Fibroblast of villous mesenchyme (primary cell): ENCODE measurements around the gene SHFL. TPM values are rescaled to one million over a fixed set of nuclear protein-coding genes. Genes with fewer than 3 reads are reported as not detected.

Experiments
- DNase-seq: peaks from one replicate; pipeline ENCODE4 v3.0.0-alpha.2; 2010; ENCODE audit warnings: low read depth
- H3K4me3 ChIP-seq: 2 replicates; pipeline ENCODE4 v1.5.1; 2011; ENCODE audit warnings: low read depth, mild to moderate bottlenecking, low read length
- CTCF ChIP-seq: IDR thresholded peaks from 2 replicates; pipeline ENCODE4 v1.5.1; 2012; ENCODE audit warnings: low read depth, mild to moderate bottlenecking, low read length; ENCODE audit not compliant: insufficient read depth
- total RNA-seq: library from RNA; depleted of rRNA; stranded (reverse); fragments of >200 nt; gene quantifications from 2 replicates; pipeline ENCODE4 v1.2.3, GENCODE V29; 2012

Gene SHFL
- total RNA-seq, 1 donor = 25.9 TPM

GRCh38 chr19:10070730-10071446 lies 15.2 kb upstream of the SHFL start:
- no peak for DNase-seq
- H3K4me3 ChIP-seq = no peak overlapping the region
- no peak for TF ChIP-seq CTCF

- peak; percentile 34 for TF ChIP-seq CTCF
- H3K4me3 ChIP-seq = no peak overlapping the region
- DNase-seq = peak; percentile 24
Measured at GRCh38 chr19:10074153-10074552, 12.0 kb upstream of the SHFL start.

GRCh38 chr19:10076535-10076934 lies 9.6 kb upstream of the SHFL start:
- H3K4me3 ChIP-seq = no peak overlapping the region
- DNase-seq = no peak
- TF ChIP-seq CTCF = no peak

- no peak for DNase-seq
- no peak overlapping the region for H3K4me3 ChIP-seq
- TF ChIP-seq CTCF = no peak
Measured at GRCh38 chr19:10078329-10078728, 7.8 kb upstream of the SHFL start.

GRCh38 chr19:10079031-10079453 lies 7.1 kb upstream of the SHFL start:
- DNase-seq = no peak
- no peak for TF ChIP-seq CTCF
- H3K4me3 ChIP-seq = no peak overlapping the region

- DNase-seq = no peak
- H3K4me3 ChIP-seq = no peak overlapping the region
- no peak for TF ChIP-seq CTCF
Measured at GRCh38 chr19:10083911-10084310, 2.2 kb upstream of the SHFL start.

- H3K4me3 ChIP-seq = no peak overlapping the region
- TF ChIP-seq CTCF = no peak
- no peak for DNase-seq
Measured at GRCh38 chr19:10084803-10085202, 1.3 kb upstream of the SHFL start.
